Caco-2 (cell line): ENCODE measurements around the gene TAOK2. TPM values are rescaled to one million over a fixed set of nuclear protein-coding genes. Genes with fewer than 3 reads are reported as not detected.

ENCODE experiments used
- BruUV-seq: library from RNA; stranded (reverse); fragments of 400-500 nt; replicated peaks from 2 replicates; lab custom pipeline; 2021; lab: Mats Ljungman, UMichigan
- CTCF ChIA-PET: fragments of 300-600 bp; sonication (Branson Sonifier 250); formaldehyde crosslinking; loops from one replicate; lab custom pipeline; 2022; ENCODE audit warnings: antibody characterized with exemption; lab: Charles Lee
- POLR2A ChIA-PET: fragments of 300-600 bp; sonication (Branson Sonifier 250); formaldehyde crosslinking; loops from one replicate; lab custom pipeline; 2022; ENCODE audit warnings: antibody characterized with exemption; lab: Charles Lee
- DNase-seq, 2 experiments: peaks; one replicate each; pipeline versions ENCODE4 v3.0.0 to v3.0.0-alpha.2; 2020 to 2022
- H3K27me3 ChIP-seq: replicated peaks from 2 replicates; pipeline ENCODE4 v1.6.0; 2011; ENCODE audit warnings: low read length; ENCODE audit not compliant: control insufficient read depth, insufficient read depth
- H3K36me3 ChIP-seq: 2 replicates; pipeline ENCODE4 v1.5.1; 2011; ENCODE audit warnings: low read length; ENCODE audit not compliant: control insufficient read depth, insufficient read depth
- H3K4me1 ChIP-seq: fragments of 250-450 bp; sonication (Bioruptor Pico); 2 replicates; pipeline ENCODE4 v1.5.1; 2020; ENCODE audit warnings: mild to moderate bottlenecking
- H3K4me3 ChIP-seq: 2 replicates; pipeline ENCODE4 v1.5.1; 2011; ENCODE audit warnings: low read depth, mild to moderate bottlenecking, control low read depth, low read length
- H3K9me3 ChIP-seq: fragments of 250-450 bp; sonication (Bioruptor Pico); 2 replicates; pipeline ENCODE4 v1.5.1; 2020; ENCODE audit warnings: mild to moderate bottlenecking, moderate library complexity
- H3K27ac Mint-ChIP-seq: one replicate; pipeline ENCODE4 v1.8.0; 2022; ENCODE audit warnings: mixed read lengths; ENCODE audit not compliant: unreplicated experiment
- H3K27me3 Mint-ChIP-seq: one replicate; pipeline ENCODE4 v1.8.0; 2022; ENCODE audit warnings: mixed read lengths; ENCODE audit not compliant: insufficient read depth, unreplicated experiment
- H3K36me3 Mint-ChIP-seq: one replicate; pipeline ENCODE4 v1.8.0; 2022; ENCODE audit warnings: mild to moderate bottlenecking, mixed read lengths; ENCODE audit not compliant: insufficient read depth, unreplicated experiment
- H3K4me1 Mint-ChIP-seq: one replicate; pipeline ENCODE4 v1.8.0; 2022; ENCODE audit warnings: low read depth, mixed read lengths; ENCODE audit not compliant: unreplicated experiment
- H3K4me3 Mint-ChIP-seq: one replicate; pipeline ENCODE4 v1.8.0; 2022; ENCODE audit warnings: mild to moderate bottlenecking, moderate library complexity, mixed read lengths; ENCODE audit not compliant: unreplicated experiment
- H3K9me3 Mint-ChIP-seq: one replicate; pipeline ENCODE4 v1.8.0; 2022; ENCODE audit warnings: mixed read lengths; ENCODE audit not compliant: unreplicated experiment
- CTCF ChIP-seq, 2 experiments: fragments of 200-600 bp in 1 of 2; IDR thresholded peaks; 1 replicate in 1 of 2; 2 replicates in 1 of 2; pipeline versions ENCODE4 v1.5.1 to v1.8.0; 2011 to 2022; ENCODE audit warnings: antibody characterized with exemption in 1 of 2, control low read depth in 1 of 2, inconsistent platforms in 1 of 2, low read depth in 1 of 2, low read length in 1 of 2, mild to moderate bottlenecking in 1 of 2, moderate library complexity in 1 of 2; ENCODE audit not compliant: insufficient read depth in 1 of 2, severe bottlenecking in 1 of 2, unreplicated experiment in 1 of 2
- intact Hi-C: fragments of 100-400 bp; cut with micrococcal nuclease; formaldehyde crosslinking; loops from one replicate; pipeline ENCODE4 v1.10.0; 2022; ENCODE audit not compliant: unreplicated experiment
- total RNA-seq: library from RNA; stranded (reverse); gene quantifications from 2 replicates; pipeline ENCODE4 v1.2.3, GENCODE V29; 2022

Gene TAOK2
- total RNA-seq, 1 experiment from 2014 or later, result 47.1 TPM

DNA sequence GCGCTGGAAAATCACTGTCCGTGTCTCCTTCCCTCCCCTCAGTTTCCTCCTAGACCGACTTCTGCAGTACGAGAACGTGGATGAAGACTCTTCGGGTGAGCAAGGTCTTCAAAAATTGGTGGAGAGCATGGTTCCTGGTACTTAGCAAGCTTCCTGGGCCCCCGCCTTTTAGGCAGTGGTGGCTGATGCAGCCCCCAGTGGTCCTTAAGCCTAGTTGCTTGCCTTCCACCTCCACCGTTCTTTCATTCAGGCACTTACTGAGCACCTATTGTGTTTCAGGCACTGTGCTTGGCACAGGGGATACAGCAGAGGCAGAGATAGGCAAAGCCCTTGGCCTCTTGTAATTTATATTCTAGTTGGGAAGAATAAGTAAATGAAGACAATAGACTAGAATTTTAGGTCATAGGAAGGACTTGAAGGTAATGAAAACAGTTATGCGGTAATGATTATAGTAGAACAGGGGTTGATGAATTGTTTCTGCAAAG lies 23.1 kb downstream of the TAOK2 start:
- H3K27me3 Mint-ChIP-seq, result no peaks in the 10 kb centered on the region
- DNase-seq, result no peak
- peak overlapping the region; percentile 68 for H3K4me3 ChIP-seq
- peaks cover 47% of the 10 kb centered on the region for H3K36me3 Mint-ChIP-seq
- TF ChIP-seq CTCF (IDR thresholded peaks at IDR 0.05; ENCODE audit: insufficient read depth in 1 of 2, low read depth in 1 of 2, low read length in 1 of 2, severe bottlenecking in 1 of 2, unreplicated experiment in 1 of 2), result no peak
- peaks cover 12% of the 10 kb centered on the region for H3K4me1 Mint-ChIP-seq
- H3K36me3 ChIP-seq, result no peaks in the 10 kb centered on the region
- H3K9me3 ChIP-seq, result no peaks in the 10 kb centered on the region
- BruUV-seq, result no TSS peak
- peak overlapping the region; percentile 65 for H3K27ac Mint-ChIP-seq
- H3K27me3 ChIP-seq, result no peaks in the 10 kb centered on the region
- peaks cover 11% of the 10 kb centered on the region; the same call in 1 of the 2 replicates for H3K4me1 ChIP-seq
- H3K4me3 Mint-ChIP-seq, result peak overlapping the region; percentile 99
- intact Hi-C loops, result loop anchor here (10.0 kb wide), 1 partner anchor 182 kb away; the partner anchor contains the start of genes PAGR1 and PRRT2
- no peaks in the 10 kb centered on the region for H3K9me3 Mint-ChIP-seq
- CTCF ChIA-PET, result no interaction called here
- POLR2A ChIA-PET, result interaction anchor here (0.5 kb wide), 1 partner anchor 15 kb away, joined by 10 read pairs; no protein-coding TSS in a partner anchor

DNA sequence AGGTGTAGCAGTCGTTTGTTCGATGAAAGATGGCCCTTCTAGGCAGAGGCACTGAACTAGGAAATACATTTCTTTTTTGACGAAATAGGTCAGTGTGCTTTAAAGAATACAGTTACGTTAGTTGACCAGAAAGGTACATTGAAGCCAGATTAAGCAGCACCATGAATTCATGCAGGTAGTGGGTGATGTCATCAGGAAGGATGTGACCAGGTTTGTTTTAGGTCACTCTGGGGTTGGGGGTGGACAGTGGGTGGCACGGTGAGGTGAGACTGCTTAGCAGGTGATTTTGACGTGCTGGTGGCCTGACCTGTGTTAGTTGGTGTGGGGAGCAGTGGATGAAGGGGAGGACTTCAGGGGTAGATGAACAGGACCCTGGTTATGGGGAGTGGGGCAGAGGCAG lies 25.9 kb downstream of the TAOK2 start:
- H3K4me1 ChIP-seq, result peaks cover 8% of the 10 kb centered on the region; the same call in 1 of the 2 replicates
- peaks cover 48% of the 10 kb centered on the region for H3K36me3 Mint-ChIP-seq
- H3K4me3 ChIP-seq, result no peak overlapping the region
- no peak for TF ChIP-seq CTCF (IDR thresholded peaks at IDR 0.05; ENCODE audit: insufficient read depth in 1 of 2, low read depth in 1 of 2, low read length in 1 of 2, severe bottlenecking in 1 of 2, unreplicated experiment in 1 of 2)
- no peaks in the 10 kb centered on the region for H3K27me3 Mint-ChIP-seq
- H3K27me3 ChIP-seq, result no peaks in the 10 kb centered on the region
- ChIA-PET POLR2A (no interaction called here), CTCF (no interaction called here)
- peaks cover 3% of the 10 kb centered on the region for H3K4me1 Mint-ChIP-seq
- H3K36me3 ChIP-seq, result no peaks in the 10 kb centered on the region
- BruUV-seq, result no TSS peak
- H3K9me3 ChIP-seq, result no peaks in the 10 kb centered on the region
- DNase-seq, result no peak
- intact Hi-C loops, result loop anchor here (10.0 kb wide), 1 partner anchor 185 kb away; the partner anchor contains the start of genes PAGR1 and PRRT2
- H3K27ac Mint-ChIP-seq, result no peak overlapping the region
- H3K4me3 Mint-ChIP-seq, result no peak overlapping the region
- H3K9me3 Mint-ChIP-seq, result no peaks in the 10 kb centered on the region

DNA sequence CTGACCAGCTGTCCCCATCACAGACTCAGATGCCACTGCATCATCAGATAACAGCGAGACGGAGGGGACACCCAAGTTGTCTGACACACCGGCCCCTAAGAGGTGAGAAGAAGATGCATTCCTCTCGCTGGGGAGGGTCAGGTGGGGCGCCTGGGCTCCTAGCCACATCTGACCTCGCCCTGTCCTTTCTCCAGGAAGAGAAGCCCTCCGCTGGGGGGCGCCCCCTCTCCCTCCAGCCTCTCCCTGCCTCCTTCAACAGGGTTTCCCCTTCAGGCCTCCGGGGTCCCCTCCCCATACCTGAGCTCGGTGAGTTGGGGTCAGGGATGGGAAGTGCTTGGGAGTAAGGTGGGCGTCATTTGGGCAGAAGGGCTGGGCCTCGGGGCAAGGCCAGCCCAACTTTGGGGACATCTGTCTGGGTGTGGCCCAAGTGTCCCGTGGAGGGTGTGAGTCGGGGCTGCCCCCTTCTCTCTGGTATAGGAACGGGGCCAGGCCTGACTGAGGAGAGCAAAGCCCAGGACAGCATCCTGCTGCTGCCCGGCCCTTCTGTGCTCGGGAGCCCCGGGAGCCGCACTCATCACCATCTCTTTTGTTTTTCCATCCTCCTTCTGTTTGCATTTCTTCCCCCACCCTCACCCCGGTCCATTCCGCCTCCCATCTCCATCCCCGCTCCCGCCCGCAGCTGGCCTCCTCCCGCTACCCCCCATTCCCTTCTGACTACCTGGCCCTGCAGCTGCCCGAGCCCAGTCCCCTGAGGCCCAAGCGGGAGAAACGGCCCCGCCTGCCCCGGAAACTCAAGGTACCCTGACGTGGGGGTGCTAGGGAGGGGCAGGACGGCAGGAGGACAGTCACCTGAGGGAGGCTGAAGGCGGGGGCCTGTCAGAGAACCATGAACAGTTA lies 27.3 kb downstream of the TAOK2 start:
- Histone ChIP-seq H3K9me3 (no peaks in the 10 kb centered on the region), H3K27me3 (no peaks in the 10 kb centered on the region), H3K4me3 (no peak overlapping the region), H3K36me3 (no peaks in the 10 kb centered on the region), H3K4me1 (peaks cover 5% of the 10 kb centered on the region; the same call in 1 of the 2 replicates)
- H3K27me3 Mint-ChIP-seq, result no peaks in the 10 kb centered on the region
- no peak for DNase-seq
- no TSS peak for BruUV-seq
- intact Hi-C loops, result no loop called here
- ChIA-PET POLR2A (no interaction called here), CTCF (no interaction called here)
- H3K4me1 Mint-ChIP-seq, result no peaks in the 10 kb centered on the region
- no peak overlapping the region for H3K27ac Mint-ChIP-seq
- peaks cover 36% of the 10 kb centered on the region for H3K36me3 Mint-ChIP-seq
- TF ChIP-seq CTCF (IDR thresholded peaks at IDR 0.05; ENCODE audit: insufficient read depth in 1 of 2, low read depth in 1 of 2, low read length in 1 of 2, severe bottlenecking in 1 of 2, unreplicated experiment in 1 of 2), result no peak
- no peak overlapping the region for H3K4me3 Mint-ChIP-seq
- H3K9me3 Mint-ChIP-seq, result no peaks in the 10 kb centered on the region
